ENCODE results near the gene ADARB1.

ADARB1 gene

DNA sequence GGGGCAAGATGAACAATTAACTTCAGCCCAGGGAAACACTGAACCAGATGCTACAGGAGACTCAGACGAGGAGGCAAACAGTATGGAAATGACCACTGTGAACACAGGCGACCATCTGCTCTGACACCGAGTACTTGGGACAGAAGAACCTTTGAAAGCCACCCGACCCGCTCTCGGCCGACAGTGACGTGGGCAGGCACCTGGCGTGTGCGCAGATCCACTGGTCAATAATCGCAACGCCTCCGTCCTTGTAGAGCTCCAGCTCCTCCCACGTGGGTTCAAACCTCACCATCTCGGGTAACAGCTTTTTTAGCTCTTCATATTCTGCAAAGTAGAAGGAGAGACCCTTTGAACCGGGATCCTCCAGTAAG is 193.0 kb downstream of the ADARB1 start:
- DNase-seq (ENCODE audit: low spot score), result no peak

GRCh38 chr21:45269861-45270260 is 195.5 kb downstream of the ADARB1 start:
- no peak for DNase-seq (ENCODE audit: low spot score)

GRCh38 chr21:45270306-45270821 is 196.0 kb downstream of the ADARB1 start:
- DNase-seq (ENCODE audit: low spot score), result no peak
